Fibroblast of skin of left biceps (primary cell): ENCODE results near the gene WAC.
"Not testable (repeated sequence)": the region's sequence is repeated elsewhere in the genome, so short reads cannot be mapped to it uniquely, and the experiment has no call there.

Experiments
- DNase-seq, 2 experiments: peaks; one replicate each; pipeline ENCODE4 v3.0.0-alpha.2; 2013; ENCODE audit warnings: low read depth in 2 of 2

Gene WAC

GRCh38 chr10:28606568-28606967 lies 73.7 kb downstream of the WAC start:
- DNase-seq = no peak

- not testable (repeated sequence) for DNase-seq
These were observed 76.7 kb downstream of the WAC start for GRCh38 chr10:28609636-28610035.

- no peak for DNase-seq
These were observed 80.0 kb downstream of the WAC start for GRCh38 chr10:28612877-28613276.

DNA sequence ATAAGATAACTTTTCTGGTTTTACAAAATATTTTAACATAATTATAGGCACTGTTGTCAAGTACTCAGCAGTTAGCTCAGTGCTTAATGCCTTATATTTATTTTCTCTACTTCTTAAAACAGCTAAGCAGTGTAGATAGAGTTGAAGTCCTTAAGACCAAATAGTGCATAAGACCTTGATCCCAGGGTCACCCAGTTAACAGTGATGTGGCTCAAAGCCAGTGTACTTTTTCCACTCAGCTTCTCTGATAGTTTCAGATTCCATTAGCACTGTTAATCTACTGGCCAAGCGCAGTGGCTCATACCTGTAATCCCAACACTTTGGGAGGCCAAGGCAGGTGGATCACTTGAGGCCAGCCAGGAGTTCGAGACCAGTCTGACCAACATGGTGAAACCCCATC lies 83.6 kb downstream of the WAC start:
- no peak for DNase-seq

DNA sequence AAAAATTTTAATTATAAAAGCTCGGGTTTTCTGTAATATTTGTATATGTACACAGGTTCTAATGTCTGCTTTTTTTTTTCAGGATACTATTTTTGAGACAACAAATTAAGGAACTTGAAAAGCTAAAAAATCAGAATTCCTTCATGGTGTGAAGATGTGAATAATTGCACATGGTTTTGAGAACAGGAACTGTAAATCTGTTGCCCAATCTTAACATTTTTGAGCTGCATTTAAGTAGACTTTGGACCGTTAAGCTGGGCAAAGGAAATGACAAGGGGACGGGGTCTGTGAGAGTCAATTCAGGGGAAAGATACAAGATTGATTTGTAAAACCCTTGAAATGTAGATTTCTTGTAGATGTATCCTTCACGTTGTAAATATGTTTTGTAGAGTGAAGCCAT lies 86.5 kb downstream of the WAC start:
- DNase-seq = no peak

GRCh38 chr10:28620251-28620650 lies 87.3 kb downstream of the WAC start:
- DNase-seq = no peak

GRCh38 chr10:28623483-28623882 lies 90.6 kb downstream of the WAC start:
- no peak for DNase-seq

DNA sequence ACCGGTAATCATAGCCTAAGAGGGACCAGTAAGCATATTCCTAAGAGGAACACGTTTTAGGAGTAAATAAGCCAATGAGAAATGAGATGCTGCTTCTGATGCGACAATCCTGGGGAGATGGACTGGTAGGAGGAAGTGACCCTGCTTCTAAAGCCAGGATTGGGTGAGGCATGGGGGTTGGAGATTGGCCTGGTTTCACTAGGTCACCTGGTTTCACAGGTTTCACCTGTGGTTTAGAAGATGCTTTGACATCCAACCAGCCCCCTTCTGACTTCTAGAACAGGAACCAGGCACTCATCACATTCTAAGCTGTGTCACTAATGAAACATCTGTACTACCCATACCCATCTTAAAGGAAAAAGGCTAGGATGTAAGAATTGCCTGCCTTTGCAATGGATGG lies 91.4 kb downstream of the WAC start:
- no peak for DNase-seq

DNA sequence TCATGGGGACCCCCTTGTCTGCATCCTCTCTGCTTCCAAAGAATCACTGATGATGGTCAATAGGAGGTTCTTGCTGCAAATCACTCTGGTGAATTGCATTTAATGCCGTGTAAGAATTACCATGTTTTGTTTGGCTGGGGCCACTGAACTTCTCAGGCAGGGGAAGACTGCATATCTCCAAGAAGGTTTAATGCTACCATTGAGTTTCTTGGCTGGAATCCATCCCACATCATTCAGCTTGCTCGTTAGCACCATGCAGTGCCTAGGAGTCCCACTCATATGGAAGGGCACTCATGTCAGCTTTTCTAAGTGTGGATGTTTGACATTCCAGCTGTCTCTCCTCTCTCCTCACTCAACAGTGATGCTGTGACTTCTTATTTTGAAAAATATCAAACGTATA lies 94.2 kb downstream of the WAC start:
- DNase-seq = no peak

DNA sequence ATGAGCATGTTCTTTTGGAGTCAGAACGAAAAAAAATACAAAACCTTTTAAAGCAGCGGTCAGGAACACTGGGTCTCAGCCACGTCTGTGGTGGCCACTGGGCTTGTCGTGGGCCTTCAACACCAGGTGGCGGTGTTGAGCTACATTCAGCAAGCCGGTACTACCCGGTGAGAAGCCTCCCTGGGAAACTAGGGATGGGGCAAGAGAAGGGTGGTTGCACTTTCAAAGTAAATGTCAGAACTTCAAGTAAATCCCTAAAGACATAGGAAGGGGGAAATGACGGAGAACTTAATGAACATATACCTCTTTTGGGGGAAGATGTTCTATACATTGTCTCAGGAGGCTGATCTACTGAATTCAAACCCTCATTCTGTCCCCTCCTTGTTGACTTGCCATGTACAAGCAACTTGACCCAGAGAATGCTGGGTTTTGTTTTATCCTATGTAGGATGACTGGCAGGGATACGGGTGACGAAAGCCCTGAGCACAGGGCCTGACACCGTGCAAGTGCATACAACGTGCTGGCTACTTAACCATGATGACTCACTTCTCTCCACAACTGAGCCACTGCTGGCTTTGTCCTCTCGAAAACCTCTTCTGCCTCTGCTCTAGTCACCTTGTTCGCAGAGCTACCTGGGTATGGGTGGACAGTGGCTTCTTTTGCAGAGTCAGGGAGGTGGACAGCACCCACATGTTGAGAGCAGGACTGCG lies 95.4 kb downstream of the WAC start:
- DNase-seq = peak; percentile 25 to 33

GRCh38 chr10:28631896-28632583 lies 99.1 kb downstream of the WAC start:
- DNase-seq = no peak

DNA sequence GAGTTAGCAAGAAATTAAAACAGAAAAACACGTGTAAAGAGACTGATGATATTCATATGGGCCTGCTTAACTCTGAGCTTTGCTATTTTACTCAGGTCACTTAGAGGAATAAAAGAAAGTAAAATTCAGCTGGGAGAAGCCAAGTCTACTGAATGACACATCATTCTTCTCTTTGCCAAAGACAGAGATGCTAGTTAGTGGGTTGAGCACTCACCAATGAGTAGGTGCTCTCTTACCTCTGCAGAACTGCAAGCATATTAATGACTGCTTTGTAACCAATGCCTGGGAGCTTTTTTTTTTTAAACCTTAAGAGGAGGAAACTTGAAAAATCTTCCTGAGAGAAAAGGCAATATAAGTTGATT lies 99.6 kb downstream of the WAC start:
- DNase-seq = no peak

GRCh38 chr10:28633750-28634149 lies 100.8 kb downstream of the WAC start:
- DNase-seq = no peak

DNA sequence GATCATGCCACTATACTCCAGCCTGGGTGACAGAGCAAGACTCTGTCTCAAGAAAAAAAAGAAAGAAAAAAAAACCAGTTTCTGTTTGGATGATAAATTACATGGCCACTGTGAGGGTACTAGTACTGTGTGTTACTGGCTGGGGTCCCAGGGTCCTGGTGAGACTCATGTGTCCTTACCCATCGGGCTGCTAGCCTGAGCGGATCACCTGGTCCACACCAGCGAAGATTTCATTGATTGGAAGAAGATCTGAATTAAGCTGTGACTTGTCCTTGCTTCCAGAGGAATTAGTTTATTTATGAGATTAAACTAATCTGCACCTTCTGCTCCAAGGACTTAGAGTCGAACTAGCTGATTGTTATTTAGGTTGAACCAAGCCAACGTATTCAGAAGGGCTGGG lies 104.4 kb downstream of the WAC start:
- DNase-seq = no peak

DNA sequence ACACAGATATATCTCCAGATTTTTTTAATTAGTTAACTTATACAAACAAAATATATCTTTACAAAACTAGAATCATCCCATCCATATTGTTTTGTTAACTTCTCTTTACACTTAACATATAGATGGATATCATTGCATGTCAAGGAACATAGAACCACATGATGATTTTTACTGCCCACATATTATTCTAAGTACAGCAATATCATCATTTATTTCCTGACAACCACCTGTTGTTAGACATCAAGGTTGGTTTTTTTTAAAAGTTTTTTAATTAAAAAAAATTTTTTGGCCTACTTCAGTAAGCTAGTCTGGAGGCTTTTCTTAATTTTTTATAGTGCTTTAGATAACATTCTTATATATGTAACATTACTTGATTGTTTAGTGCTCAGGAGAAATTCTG lies 105.5 kb downstream of the WAC start:
- DNase-seq = no peak

- no peak for DNase-seq
These were observed 107.6 kb downstream of the WAC start for GRCh38 chr10:28640551-28640950.

DNA sequence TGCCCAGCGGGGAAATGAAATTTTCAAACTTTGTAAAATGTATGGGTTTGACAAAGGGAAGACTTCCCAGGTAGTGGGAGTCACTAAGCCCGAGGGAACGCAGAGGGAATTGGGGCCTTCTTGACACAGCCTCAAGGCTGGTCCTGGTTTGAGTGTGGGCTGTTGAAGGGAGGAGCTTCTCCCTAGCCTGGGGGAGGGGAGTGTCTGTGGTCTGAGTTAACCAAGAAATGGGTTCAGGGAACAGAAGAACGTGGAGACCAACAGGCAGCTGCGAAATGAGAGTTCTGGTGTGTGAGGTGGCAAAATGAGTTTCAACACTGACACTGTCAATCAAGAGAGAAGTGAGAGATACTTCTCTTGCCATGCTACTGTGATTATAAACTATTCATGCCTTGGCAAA lies 111.7 kb downstream of the WAC start:
- DNase-seq = no peak

DNA sequence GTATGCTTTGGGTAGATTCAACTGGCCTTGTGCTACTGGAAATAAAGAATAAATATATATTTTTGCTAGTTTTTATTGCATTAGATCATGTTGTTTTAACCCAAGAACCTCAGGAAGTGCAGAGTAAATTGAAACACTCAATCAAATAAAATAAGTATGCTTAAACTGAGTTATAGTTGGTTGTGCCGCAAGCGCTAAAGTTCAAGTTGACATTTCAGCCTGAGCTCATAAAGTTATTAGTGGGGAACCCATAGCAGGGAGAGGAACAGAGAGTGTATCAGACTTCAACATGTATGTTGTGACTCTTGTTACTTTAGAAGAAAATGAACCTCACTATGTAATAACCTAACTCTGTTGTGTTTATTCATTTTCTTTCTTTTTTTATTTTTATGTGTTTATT lies 119.2 kb downstream of the WAC start:
- DNase-seq = no peak

GRCh38 chr10:28652703-28653102 lies 119.8 kb downstream of the WAC start:
- DNase-seq = no peak

- DNase-seq = not testable (repeated sequence)
These were observed 125.9 kb downstream of the WAC start for GRCh38 chr10:28658824-28659223.

DNA sequence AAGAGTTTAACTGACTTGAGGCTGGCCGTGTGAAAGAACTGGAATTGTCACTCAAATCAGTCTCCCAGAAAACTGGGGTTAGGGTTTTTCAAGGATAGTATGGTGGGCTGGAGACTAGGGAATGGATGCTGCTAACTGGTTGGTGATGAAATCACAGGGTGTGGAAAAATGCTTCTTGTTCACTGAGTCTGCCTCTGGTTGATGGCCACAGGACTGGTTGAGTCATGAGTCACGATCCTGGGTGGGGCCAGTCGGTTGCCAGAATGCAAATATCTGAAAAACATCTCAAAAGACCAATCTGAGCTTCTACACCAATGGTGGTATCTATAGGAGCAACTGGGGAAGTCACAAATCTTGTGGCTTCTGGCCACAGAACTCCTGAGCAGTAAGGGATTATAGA lies 128.1 kb downstream of the WAC start:
- peak; percentile 50 to 56 for DNase-seq

- peak; percentile 46 to 53 for DNase-seq
These were observed 130.9 kb downstream of the WAC start for GRCh38 chr10:28663576-28664368.

DNA sequence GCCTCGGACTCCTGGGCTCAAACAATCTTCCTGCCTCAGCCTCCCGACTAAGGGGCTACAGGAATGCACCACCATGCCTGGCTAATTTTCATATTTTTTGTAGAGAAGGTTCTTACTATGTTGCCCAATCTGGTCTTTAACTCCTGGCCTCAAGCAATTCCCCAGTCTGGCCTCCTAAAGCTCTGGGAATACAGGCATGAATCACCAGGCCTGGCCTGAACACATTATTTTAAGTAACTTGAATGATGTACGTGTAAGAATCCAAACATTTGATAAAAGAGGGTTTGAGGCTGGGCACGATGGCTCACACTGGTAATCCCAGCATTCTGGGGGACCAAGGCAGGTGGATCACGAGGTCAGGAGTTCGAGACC lies 131.4 kb downstream of the WAC start:
- no peak for DNase-seq
